ENCODE data around the gene SSH2. TPM values are rescaled to one million over a fixed set of nuclear protein-coding genes. Genes with fewer than 3 reads are reported as not detected.

SSH2 gene
- polyA plus RNA-seq, 1 donor from 2014 or later, result 16.6 TPM

DNA sequence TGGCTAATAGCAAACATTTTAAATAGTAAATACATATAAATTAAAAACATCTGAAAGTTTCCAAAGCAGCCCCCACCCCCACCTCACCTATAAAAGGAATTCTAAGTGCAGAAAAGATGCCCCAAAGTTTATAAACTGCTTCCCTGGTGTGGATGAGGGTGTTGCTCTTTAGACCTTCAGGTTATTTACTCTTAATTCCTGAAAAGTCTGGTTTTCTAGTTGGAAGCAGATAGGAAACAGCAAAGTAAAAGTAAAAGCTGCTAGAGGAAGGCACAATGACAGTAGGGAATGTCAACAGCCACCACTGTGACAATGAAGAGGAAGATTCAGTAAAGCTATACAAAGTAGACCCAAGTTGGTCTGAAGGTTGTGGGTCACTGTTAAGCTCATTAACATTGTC, 37.8 kb downstream of the SSH2 start:
- peaks cover 2% of the 10 kb centered on the region for H4K20me1 ChIP-seq (ENCODE audit: insufficient read depth)
- no peaks in the 10 kb centered on the region for H3K9me3 ChIP-seq (ENCODE audit: low read length)
- TF ChIP-seq TAF1 (IDR thresholded peaks at IDR 0.05; ENCODE audit: low read depth) (no peak), EP300 (conservative IDR thresholded peaks at IDR 0.05; ENCODE audit: poor library complexity, severe bottlenecking) (no peak), REST (IDR thresholded peaks at IDR 0.05; ENCODE audit: borderline replicate concordance) (no peak), RAD21 (conservative IDR thresholded peaks at IDR 0.05) (no peak), POLR2AphosphoS5 (IDR thresholded peaks at IDR 0.05) (no peak), EZH2 (IDR thresholded peaks at IDR 0.05; ENCODE audit: borderline replicate concordance, insufficient read depth, low read length, poor library complexity, severe bottlenecking) (no peak)
- TF ChIP-seq, protein P1, sequence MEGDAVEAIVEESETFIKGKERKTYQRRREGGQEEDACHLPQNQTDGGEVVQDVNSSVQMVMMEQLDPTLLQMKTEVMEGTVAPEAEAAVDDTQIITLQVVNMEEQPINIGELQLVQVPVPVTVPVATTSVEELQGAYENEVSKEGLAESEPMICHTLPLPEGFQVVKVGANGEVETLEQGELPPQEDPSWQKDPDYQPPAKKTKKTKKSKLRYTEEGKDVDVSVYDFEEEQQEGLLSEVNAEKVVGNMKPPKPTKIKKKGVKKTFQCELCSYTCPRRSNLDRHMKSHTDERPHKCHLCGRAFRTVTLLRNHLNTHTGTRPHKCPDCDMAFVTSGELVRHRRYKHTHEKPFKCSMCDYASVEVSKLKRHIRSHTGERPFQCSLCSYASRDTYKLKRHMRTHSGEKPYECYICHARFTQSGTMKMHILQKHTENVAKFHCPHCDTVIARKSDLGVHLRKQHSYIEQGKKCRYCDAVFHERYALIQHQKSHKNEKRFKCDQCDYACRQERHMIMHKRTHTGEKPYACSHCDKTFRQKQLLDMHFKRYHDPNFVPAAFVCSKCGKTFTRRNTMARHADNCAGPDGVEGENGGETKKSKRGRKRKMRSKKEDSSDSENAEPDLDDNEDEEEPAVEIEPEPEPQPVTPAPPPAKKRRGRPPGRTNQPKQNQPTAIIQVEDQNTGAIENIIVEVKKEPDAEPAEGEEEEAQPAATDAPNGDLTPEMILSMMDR (IDR thresholded peaks at IDR 0.05; ENCODE audit: poor library complexity, severe bottlenecking), result no peak
- no peaks in the 10 kb centered on the region for H3K27me3 ChIP-seq (ENCODE audit: insufficient read depth, low read depth, low read length)
- no peak overlapping the region for H2AFZ ChIP-seq (ENCODE audit: low read depth, low read length)
- peaks cover 44% of the 10 kb centered on the region for H3K79me2 ChIP-seq (replicated peaks; ENCODE audit: insufficient read depth, low read length)
- H3K27ac ChIP-seq (ENCODE audit: low read length), result no peak overlapping the region
- no peak overlapping the region for H3K4me3 ChIP-seq (ENCODE audit: low read length)
- H3K9ac ChIP-seq (ENCODE audit: low read length), result no peak overlapping the region
- no peaks in the 10 kb centered on the region for H3F3A ChIP-seq (ENCODE audit: insufficient read depth, low read length, poor library complexity, severe bottlenecking)
- H3K4me2 ChIP-seq (ENCODE audit: low read length), result no peak overlapping the region
- no peaks in the 10 kb centered on the region for H3K9me2 ChIP-seq (ENCODE audit: insufficient read depth, low read length)
- peaks cover 4% of the 10 kb centered on the region for H3K36me3 ChIP-seq (ENCODE audit: insufficient read depth, low read length)

- Histone ChIP-seq H3K79me2 (replicated peaks; ENCODE audit: insufficient read depth, low read length) (peaks cover 39% of the 10 kb centered on the region), H3K27ac (ENCODE audit: low read length) (no peak overlapping the region), H2AFZ (ENCODE audit: low read depth, low read length) (no peak overlapping the region), H4K20me1 (ENCODE audit: insufficient read depth) (peaks cover 2% of the 10 kb centered on the region), H3F3A (ENCODE audit: insufficient read depth, low read length, poor library complexity, severe bottlenecking) (no peaks in the 10 kb centered on the region), H3K9me3 (ENCODE audit: low read length) (no peaks in the 10 kb centered on the region), H3K4me3 (ENCODE audit: low read length) (no peak overlapping the region), H3K36me3 (ENCODE audit: insufficient read depth, low read length) (peaks cover 4% of the 10 kb centered on the region), H3K4me2 (ENCODE audit: low read length) (no peak overlapping the region), H3K9ac (ENCODE audit: low read length) (no peak overlapping the region), H3K9me2 (ENCODE audit: insufficient read depth, low read length) (no peaks in the 10 kb centered on the region), H3K27me3 (ENCODE audit: insufficient read depth, low read depth, low read length) (no peaks in the 10 kb centered on the region)
- TF ChIP-seq EZH2 (IDR thresholded peaks at IDR 0.05; ENCODE audit: borderline replicate concordance, insufficient read depth, low read length, poor library complexity, severe bottlenecking) (no peak), POLR2AphosphoS5 (IDR thresholded peaks at IDR 0.05) (no peak), MXI1 (conservative IDR thresholded peaks at IDR 0.05; ENCODE audit: poor library complexity, severe bottlenecking) (no peak), REST (IDR thresholded peaks at IDR 0.05; ENCODE audit: borderline replicate concordance) (no peak), TAF1 (IDR thresholded peaks at IDR 0.05; ENCODE audit: low read depth) (no peak), EP300 (conservative IDR thresholded peaks at IDR 0.05; ENCODE audit: poor library complexity, severe bottlenecking) (no peak), RAD21 (conservative IDR thresholded peaks at IDR 0.05) (no peak), SMC3 (conservative IDR thresholded peaks at IDR 0.05; ENCODE audit: poor library complexity) (no peak)
- TF ChIP-seq, protein P1 (IDR thresholded peaks at IDR 0.05; ENCODE audit: poor library complexity, severe bottlenecking), result no peak
These were observed 38.9 kb downstream of the SSH2 start for GRCh38 chr17:29891131-29891530.

Measured in neural cell (in vitro differentiated cells).